Colonic mucosa (tissue), 4 donors: ENCODE data around the gene CACNG3. TPM values are rescaled to one million over a fixed set of nuclear protein-coding genes. Genes with fewer than 3 reads are reported as not detected.
"Not testable (repeated sequence)": the region's sequence is repeated elsewhere in the genome, so short reads cannot be mapped to it uniquely, and the experiment has no call there.

Experiments
- DNase-seq: peaks from one replicate; pipeline ENCODE4 v3.0.0-alpha.2; 2020
- H3K27ac ChIP-seq: fragments of 200-600 bp; one replicate; pipeline ENCODE4 v1.8.0; 2021
- H3K27me3 ChIP-seq: fragments of 200-600 bp; one replicate; pipeline ENCODE4 v1.8.0; 2021
- H3K36me3 ChIP-seq: fragments of 200-600 bp; one replicate; pipeline ENCODE4 v1.8.0; 2021
- H3K4me1 ChIP-seq: fragments of 200-600 bp; one replicate; pipeline ENCODE4 v1.8.0; 2021; ENCODE audit warnings: mild to moderate bottlenecking
- H3K4me3 ChIP-seq: fragments of 200-600 bp; one replicate; pipeline ENCODE4 v1.8.0; 2021
- H3K9ac ChIP-seq, 2 donors: one replicate each; pipeline ENCODE4 v1.7.0; 2013; ENCODE audit warnings: control low read depth in 2 of 2, low read depth in 2 of 2, low read length in 2 of 2
- H3K9me3 ChIP-seq: fragments of 200-600 bp; one replicate; pipeline ENCODE4 v1.8.0; 2021
- CTCF ChIP-seq: fragments of 200-600 bp; IDR thresholded peaks from one replicate; pipeline ENCODE4 v1.8.0; 2022; ENCODE audit warnings: antibody characterized with exemption, mild to moderate bottlenecking
- intact Hi-C: fragments of 100-400 bp; cut with DNase I; formaldehyde crosslinking; loops from one replicate; pipeline ENCODE4 v1.14.1; 2022
- total RNA-seq, 2 donors: library from RNA; stranded (reverse); fragmentation: NEBNext Ultra II Directional in 1 of 2; extraction: Animal tissue kit (Norgen Biotek cat#: 25700) in 1 of 2; gene quantifications; one replicate each; pipeline ENCODE4 v1.2.1, GENCODE V29; 2021
- donor health status: healthy.
- donor health status: DM: no; HTN: no; CAD: no.
- donor health status: DM: no; HTN: no; CAD: no.

The CACNG3 gene
- total RNA-seq, 2 donors from 2014 or later: not detected

GRCh38 chr16:24289166-24289700 is 33.1 kb downstream of the CACNG3 start:
- intact Hi-C loops: no loop called here
- no peaks in the 10 kb centered on the region for H3K4me1 ChIP-seq
- H3K9ac ChIP-seq: no peak overlapping the region
- no peaks in the 10 kb centered on the region for H3K36me3 ChIP-seq
- no peaks in the 10 kb centered on the region for H3K9me3 ChIP-seq
- no peak overlapping the region for H3K27ac ChIP-seq
- no peak for DNase-seq
- no peak overlapping the region for H3K4me3 ChIP-seq
- no peak for TF ChIP-seq CTCF
- no peaks in the 10 kb centered on the region for H3K27me3 ChIP-seq

GRCh38 chr16:24291932-24292331 is 35.8 kb downstream of the CACNG3 start:
- no peak for TF ChIP-seq CTCF
- Histone ChIP-seq H3K9me3 (no peaks in the 10 kb centered on the region), H3K4me1 (no peaks in the 10 kb centered on the region), H3K4me3 (no peak overlapping the region), H3K36me3 (no peaks in the 10 kb centered on the region), H3K27me3 (no peaks in the 10 kb centered on the region), H3K27ac (no peak overlapping the region), H3K9ac (no peak overlapping the region)
- intact Hi-C loops: no loop called here
- no peak for DNase-seq

GRCh38 chr16:24294131-24294530 is 38.0 kb downstream of the CACNG3 start:
- Histone ChIP-seq H3K36me3 (no peaks in the 10 kb centered on the region), H3K4me1 (no peaks in the 10 kb centered on the region), H3K27me3 (no peaks in the 10 kb centered on the region), H3K9ac (no peak overlapping the region), H3K9me3 (no peaks in the 10 kb centered on the region), H3K4me3 (no peak overlapping the region), H3K27ac (no peak overlapping the region)
- DNase-seq: no peak
- TF ChIP-seq CTCF: no peak
- intact Hi-C loops: no loop called here

- no peak overlapping the region for H3K27ac ChIP-seq
- H3K9ac ChIP-seq: no peak overlapping the region
- no peak for TF ChIP-seq CTCF
- DNase-seq: no peak
- H3K4me3 ChIP-seq: no peak overlapping the region
- no peaks in the 10 kb centered on the region for H3K36me3 ChIP-seq
- H3K27me3 ChIP-seq: no peaks in the 10 kb centered on the region
- intact Hi-C loops: no loop called here
- H3K4me1 ChIP-seq: no peaks in the 10 kb centered on the region
- H3K9me3 ChIP-seq: no peaks in the 10 kb centered on the region
Observed at GRCh38 chr16:24297375-24297774, 41.2 kb downstream of the CACNG3 start.

- H3K4me3 ChIP-seq: no peak overlapping the region
- H3K4me1 ChIP-seq: no peaks in the 10 kb centered on the region
- intact Hi-C loops: no loop called here
- no peaks in the 10 kb centered on the region for H3K9me3 ChIP-seq
- DNase-seq: no peak
- H3K27me3 ChIP-seq: no peaks in the 10 kb centered on the region
- H3K27ac ChIP-seq: no peak overlapping the region
- H3K36me3 ChIP-seq: no peaks in the 10 kb centered on the region
- no peak overlapping the region for H3K9ac ChIP-seq
- TF ChIP-seq CTCF: no peak
Observed at GRCh38 chr16:24298548-24299167, 42.5 kb downstream of the CACNG3 start.

- H3K36me3 ChIP-seq, H3K9ac ChIP-seq, H3K27ac ChIP-seq, H3K4me3 ChIP-seq, H3K9me3 ChIP-seq, DNase-seq, H3K4me1 ChIP-seq, intact Hi-C loops, H3K27me3 ChIP-seq: not testable (repeated sequence)
Observed at GRCh38 chr16:24300750-24301149, 44.6 kb downstream of the CACNG3 start.
